8988T (cell line): ENCODE measurements around the gene FGFBP2.
A peak's percentile ranks its signal among the peaks of the same experiment; 100 is the strongest.
"Not testable (repeated sequence)": the region's sequence is repeated elsewhere in the genome, so short reads cannot be mapped to it uniquely, and the experiment has no call there.

Experiments
- DNase-seq: peaks from one replicate; pipeline ENCODE4 v3.0.0; 2011

The FGFBP2 gene

GRCh38 chr4:15926486-15926885 lies 36.5 kb downstream of the FGFBP2 start:
- no peak for DNase-seq

GRCh38 chr4:15925830-15926229 lies 37.1 kb downstream of the FGFBP2 start:
- DNase-seq, result no peak

GRCh38 chr4:15921592-15921932 lies 41.4 kb downstream of the FGFBP2 start:
- no peak for DNase-seq

- peak; percentile 46 for DNase-seq
Measured at GRCh38 chr4:15920723-15921591, 42.0 kb downstream of the FGFBP2 start.

GRCh38 chr4:15918484-15919129 lies 44.4 kb downstream of the FGFBP2 start:
- DNase-seq, result no peak

GRCh38 chr4:15917297-15917696 lies 45.7 kb downstream of the FGFBP2 start:
- DNase-seq, result no peak

- DNase-seq, result not testable (repeated sequence)
Measured at GRCh38 chr4:15916358-15916757, 46.6 kb downstream of the FGFBP2 start.

GRCh38 chr4:15914736-15915135 lies 48.2 kb downstream of the FGFBP2 start:
- no peak for DNase-seq

- DNase-seq, result no peak
Measured at GRCh38 chr4:15914291-15914690, 48.7 kb downstream of the FGFBP2 start.

- peak; percentile 40 for DNase-seq
Measured at GRCh38 chr4:15913631-15913970, 49.4 kb downstream of the FGFBP2 start.

GRCh38 chr4:15912961-15913630 lies 49.9 kb downstream of the FGFBP2 start:
- no peak for DNase-seq

- no peak for DNase-seq
Measured at GRCh38 chr4:15912236-15912635, 50.7 kb downstream of the FGFBP2 start.
